Ascending aorta (tissue), 2 donors: Measurements from ENCODE around the gene ADIG. TPM values are rescaled to one million over a fixed set of nuclear protein-coding genes. Genes with fewer than 3 reads are reported as not detected.

Source experiments
- DNase-seq, 2 donors: peaks; one replicate each; pipeline ENCODE4 v3.0.0-alpha.2; 2019; ENCODE audit warnings: low spot score in 2 of 2
- H3K27ac ChIP-seq, 2 donors: fragments of 200-600 bp; sonication (generic); one replicate each; pipeline ENCODE4 v1.5.1; 2016 to 2017; ENCODE audit warnings: mild to moderate bottlenecking in 1 of 2
- H3K27me3 ChIP-seq: fragments of 200-600 bp; sonication (generic); one replicate; pipeline ENCODE4 v1.5.1; 2017
- H3K36me3 ChIP-seq, 2 donors: fragments of 200-600 bp; sonication (generic); one replicate each; pipeline ENCODE4 v1.5.1; 2016
- H3K4me1 ChIP-seq, 2 donors: fragments of 200-600 bp; sonication (generic); one replicate each; pipeline ENCODE4 v1.5.1; 2016 to 2017; ENCODE audit warnings: mild to moderate bottlenecking in 1 of 2
- H3K4me3 ChIP-seq, 2 donors: fragments of 200-600 bp; sonication (generic); one replicate each; pipeline ENCODE4 v1.5.1; 2016 to 2017; ENCODE audit warnings: mild to moderate bottlenecking in 1 of 2
- H3K9me3 ChIP-seq, 2 donors: fragments of 200-600 bp; sonication (generic); one replicate each; pipeline ENCODE4 v1.5.1; 2016
- intact Hi-C: fragments of 100-400 bp; cut with DNase I; formaldehyde crosslinking; loops from one replicate; pipeline ENCODE4 v1.15.1; 2023
- total RNA-seq: library from RNA; depleted of rRNA; stranded (reverse); fragments of >200 nt; gene quantifications from one replicate; pipeline ENCODE4 v1.1.0, GENCODE V29; 2016
- TF ChIP-seq, protein P1 (sequence below), 3 experiments: fragments of 200-600 bp in 2 of 3; fragments of 450-650 bp in 1 of 3; sonication (generic) in 2 of 3; IDR thresholded peaks; one replicate each; pipeline ENCODE4 v1.5.1; 2016 to 2019; ENCODE audit warnings: antibody characterized with exemption in 3 of 3, mild to moderate bottlenecking in 1 of 3, moderate library complexity in 1 of 3

ADIG gene
- total RNA-seq, 1 donor from 2014 or later: not detected

DNA sequence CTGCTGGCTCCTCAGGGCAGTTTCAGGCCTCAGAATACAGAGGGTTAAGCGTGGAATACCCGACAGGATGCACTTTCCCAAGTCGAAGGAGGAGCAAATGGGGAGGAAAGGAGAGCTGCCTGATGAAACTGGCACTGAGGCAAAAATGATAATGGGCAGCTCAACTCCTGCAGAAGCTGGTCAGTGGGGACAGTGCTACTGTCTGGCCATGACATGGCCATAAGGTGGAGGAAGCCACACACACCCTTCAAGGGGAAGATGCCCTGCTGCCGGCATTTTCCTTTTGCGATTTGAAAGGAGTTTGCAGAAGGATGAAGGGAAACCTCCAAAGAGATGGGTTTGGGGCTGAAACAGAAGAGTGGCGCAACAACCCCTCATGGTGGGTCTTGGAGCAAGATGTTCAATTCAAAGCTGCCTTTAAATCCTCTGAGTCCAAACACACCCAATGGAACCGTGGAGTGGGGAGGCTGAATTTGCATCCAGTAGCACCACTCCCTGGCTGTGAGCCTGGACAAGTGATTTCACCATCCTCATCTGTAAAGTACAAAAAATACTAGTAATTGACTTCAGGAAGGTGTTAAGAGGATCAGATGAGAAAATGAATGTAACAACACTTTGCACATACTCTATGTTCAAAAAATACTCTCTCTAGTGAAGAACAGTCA, 3.2 kb downstream of the ADIG start:
- DNase-seq: no peak
- Histone ChIP-seq H3K4me3 (no peak overlapping the region), H3K36me3 (no peaks in the 10 kb centered on the region), H3K27me3 (no peaks in the 10 kb centered on the region), H3K27ac (no peak overlapping the region), H3K9me3 (no peaks in the 10 kb centered on the region), H3K4me1 (peaks cover 0 to 3% of the 10 kb centered on the region in 2 donors)
- intact Hi-C loops: no loop called here
- TF ChIP-seq, protein P1, sequence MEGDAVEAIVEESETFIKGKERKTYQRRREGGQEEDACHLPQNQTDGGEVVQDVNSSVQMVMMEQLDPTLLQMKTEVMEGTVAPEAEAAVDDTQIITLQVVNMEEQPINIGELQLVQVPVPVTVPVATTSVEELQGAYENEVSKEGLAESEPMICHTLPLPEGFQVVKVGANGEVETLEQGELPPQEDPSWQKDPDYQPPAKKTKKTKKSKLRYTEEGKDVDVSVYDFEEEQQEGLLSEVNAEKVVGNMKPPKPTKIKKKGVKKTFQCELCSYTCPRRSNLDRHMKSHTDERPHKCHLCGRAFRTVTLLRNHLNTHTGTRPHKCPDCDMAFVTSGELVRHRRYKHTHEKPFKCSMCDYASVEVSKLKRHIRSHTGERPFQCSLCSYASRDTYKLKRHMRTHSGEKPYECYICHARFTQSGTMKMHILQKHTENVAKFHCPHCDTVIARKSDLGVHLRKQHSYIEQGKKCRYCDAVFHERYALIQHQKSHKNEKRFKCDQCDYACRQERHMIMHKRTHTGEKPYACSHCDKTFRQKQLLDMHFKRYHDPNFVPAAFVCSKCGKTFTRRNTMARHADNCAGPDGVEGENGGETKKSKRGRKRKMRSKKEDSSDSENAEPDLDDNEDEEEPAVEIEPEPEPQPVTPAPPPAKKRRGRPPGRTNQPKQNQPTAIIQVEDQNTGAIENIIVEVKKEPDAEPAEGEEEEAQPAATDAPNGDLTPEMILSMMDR (IDR thresholded peaks at IDR 0.05): no peak

- Histone ChIP-seq H3K4me1 (peaks cover 0 to 3% of the 10 kb centered on the region in 2 donors), H3K36me3 (no peaks in the 10 kb centered on the region), H3K27ac (no peak overlapping the region), H3K27me3 (no peaks in the 10 kb centered on the region), H3K4me3 (no peak overlapping the region), H3K9me3 (no peaks in the 10 kb centered on the region)
- TF ChIP-seq, protein P1 (IDR thresholded peaks at IDR 0.05): no peak
- intact Hi-C loops: no loop called here
- DNase-seq: no peak
These were observed 4.6 kb downstream of the ADIG start for GRCh38 chr20:38585404-38586180.

GRCh38 chr20:38586181-38586525, 5.2 kb downstream of the ADIG start:
- Histone ChIP-seq H3K27me3 (no peaks in the 10 kb centered on the region), H3K4me3 (no peak overlapping the region), H3K27ac (no peak overlapping the region), H3K9me3 (no peaks in the 10 kb centered on the region), H3K36me3 (no peaks in the 10 kb centered on the region), H3K4me1 (peaks cover 0 to 2% of the 10 kb centered on the region in 2 donors)
- TF ChIP-seq, protein P1 (IDR thresholded peaks at IDR 0.05): no peak
- no peak for DNase-seq
- intact Hi-C loops: no loop called here

- DNase-seq: no peak
- H3K27me3 ChIP-seq: no peaks in the 10 kb centered on the region
These were observed 7.3 kb downstream of the ADIG start for GRCh38 chr20:38588303-38588702.

DNA sequence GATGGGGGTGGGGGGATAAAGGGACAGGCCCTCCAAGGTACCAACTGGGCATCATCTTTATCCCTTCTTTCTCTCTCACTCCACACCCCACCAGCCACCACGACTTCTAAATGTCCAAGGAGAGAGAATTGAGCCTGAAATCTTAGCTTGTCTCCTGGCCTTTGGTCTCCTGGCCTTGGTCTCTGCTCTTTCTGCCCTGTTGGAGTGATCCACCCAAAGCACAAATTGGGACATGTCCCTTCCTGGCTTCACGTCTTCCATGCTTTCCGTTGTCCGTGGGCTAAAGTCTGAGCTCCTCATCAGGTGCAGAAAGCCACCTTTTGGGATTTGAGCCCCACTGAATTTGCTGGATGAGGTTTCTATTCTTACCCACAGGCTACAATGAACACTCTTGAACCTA, 8.4 kb downstream of the ADIG start:
- no peak for DNase-seq
- TF ChIP-seq, protein P1 (IDR thresholded peaks at IDR 0.05): no peak
- Histone ChIP-seq H3K27ac (no peak overlapping the region), H3K27me3 (no peaks in the 10 kb centered on the region), H3K9me3 (no peaks in the 10 kb centered on the region), H3K4me1 (no peaks in the 10 kb centered on the region), H3K36me3 (no peaks in the 10 kb centered on the region), H3K4me3 (no peak overlapping the region)
- intact Hi-C loops: no loop called here

More at GRCh38 chr20:38588303-38588702, 7.3 kb downstream of the ADIG start:
- H3K27ac ChIP-seq: no peak overlapping the region
- no peaks in the 10 kb centered on the region for H3K9me3 ChIP-seq
- H3K4me1 ChIP-seq: no peaks in the 10 kb centered on the region
- H3K4me3 ChIP-seq: no peak overlapping the region
- intact Hi-C loops: no loop called here
- no peaks in the 10 kb centered on the region for H3K36me3 ChIP-seq
- TF ChIP-seq, protein P1 (IDR thresholded peaks at IDR 0.05): no peak
